IPS-18c (cell line): Measurements from ENCODE around the gene KIR3DL2.
"Not testable (repeated sequence)": the region's sequence is repeated elsewhere in the genome, so short reads cannot be mapped to it uniquely, and the experiment has no call there.

Experiments used
- H3K4me3 ChIP-seq: 2 replicates; pipeline ENCODE4 v1.7.0; 2013; ENCODE audit warnings: low read depth, mild to moderate bottlenecking, low read length, moderate library complexity; ENCODE audit not compliant: insufficient read depth
- H3K9me3 ChIP-seq: one replicate; pipeline ENCODE4 v1.6.1; 2013; ENCODE audit warnings: mild to moderate bottlenecking, low read length, moderate library complexity; ENCODE audit not compliant: control insufficient read depth, insufficient read depth

The KIR3DL2 gene

GRCh38 chr19:54850061-54850640 lies at the start of gene KIR3DL2:
Gene KIR3DL2 (plus strand): TSS chr19:54850443. CDS start chr19:54850476, 33 bp downstream.
- H3K9me3 ChIP-seq, H3K4me3 ChIP-seq: not testable (repeated sequence)

GRCh38 chr19:54803410-54803809 lies 46.8 kb upstream of the KIR3DL2 start, which contains the start of gene KIR2DL4:
Gene KIR2DL4 (plus strand): TSS chr19:54803610. CDS start chr19:54803652, 42 bp downstream.
- Histone ChIP-seq H3K9me3 (peaks cover 15% of the 10 kb centered on the region), H3K4me3 (no peak within 1 kb of the TSS; the same call in 1 of the 2 replicates)

- Histone ChIP-seq H3K4me3 (no peak overlapping the region), H3K9me3 (peaks cover 15% of the 10 kb centered on the region)
Measured at GRCh38 chr19:54804101-54804500, 46.1 kb upstream of the KIR3DL2 start.

- no peak overlapping the region for H3K4me3 ChIP-seq
- H3K9me3 ChIP-seq = peaks cover 15% of the 10 kb centered on the region
Measured at GRCh38 chr19:54804571-54804970, 45.7 kb upstream of the KIR3DL2 start.

GRCh38 chr19:54805665-54806515 lies 44.4 kb upstream of the KIR3DL2 start:
- H3K9me3 ChIP-seq = peaks cover 15% of the 10 kb centered on the region

GRCh38 chr19:54806516-54806838 lies 43.8 kb upstream of the KIR3DL2 start:
- Histone ChIP-seq H3K4me3 (no peak overlapping the region), H3K9me3 (peaks cover 15% of the 10 kb centered on the region)

More at GRCh38 chr19:54805665-54806515, 44.4 kb upstream of the KIR3DL2 start:
- no peak overlapping the region for H3K4me3 ChIP-seq

GRCh38 chr19:54814571-54814970 lies 35.7 kb upstream of the KIR3DL2 start:
- H3K9me3 ChIP-seq, H3K4me3 ChIP-seq: not testable (repeated sequence)

- H3K9me3 ChIP-seq, H3K4me3 ChIP-seq: not testable (repeated sequence)
Measured at GRCh38 chr19:54816251-54816650, 34.0 kb upstream of the KIR3DL2 start, which contains the start of gene KIR3DL1. Gene KIR3DL1 (plus strand): TSS chr19:54816468.

GRCh38 chr19:54817670-54818536 lies 32.3 kb upstream of the KIR3DL2 start:
- H3K9me3 ChIP-seq = peaks cover 7% of the 10 kb centered on the region
- H3K4me3 ChIP-seq = no peak overlapping the region

GRCh38 chr19:54824416-54824815 lies 25.8 kb upstream of the KIR3DL2 start:
- not testable (repeated sequence) for H3K9me3 ChIP-seq, H3K4me3 ChIP-seq

- not testable (repeated sequence) for H3K9me3 ChIP-seq, H3K4me3 ChIP-seq
Measured at GRCh38 chr19:54825326-54825725, 24.9 kb upstream of the KIR3DL2 start.

- not testable (repeated sequence) for H3K4me3 ChIP-seq, H3K9me3 ChIP-seq
Measured at GRCh38 chr19:54828064-54828463, 22.2 kb upstream of the KIR3DL2 start.

GRCh38 chr19:54832496-54832895 lies 17.7 kb upstream of the KIR3DL2 start, which contains the start of gene KIR2DS4:
Gene KIR2DS4 (plus strand): TSS chr19:54832676.
- H3K9me3 ChIP-seq = peaks cover 12% of the 10 kb centered on the region
- not testable (repeated sequence) for H3K4me3 ChIP-seq

GRCh38 chr19:54835126-54835525 lies 15.1 kb upstream of the KIR3DL2 start:
- peaks cover 12% of the 10 kb centered on the region for H3K9me3 ChIP-seq
- H3K4me3 ChIP-seq = not testable (repeated sequence)

- peaks cover 10% of the 10 kb centered on the region for H3K9me3 ChIP-seq
Measured at GRCh38 chr19:54837522-54837921, 12.7 kb upstream of the KIR3DL2 start.

GRCh38 chr19:54843171-54843570 lies 7.1 kb upstream of the KIR3DL2 start:
- not testable (repeated sequence) for H3K4me3 ChIP-seq, H3K9me3 ChIP-seq

More at GRCh38 chr19:54837522-54837921, 12.7 kb upstream of the KIR3DL2 start:
- not testable (repeated sequence) for H3K4me3 ChIP-seq

- peaks cover 9% of the 10 kb centered on the region for H3K9me3 ChIP-seq
- no peak overlapping the region for H3K4me3 ChIP-seq
Measured at GRCh38 chr19:54850930-54851329, 687 bp downstream of the KIR3DL2 start.
